LNCAP (cell line): ENCODE measurements around the gene YAF2.

ENCODE experiments used
- TF ChIP-seq, protein P1 (sequence below): fragments of 450-650 bp; IDR thresholded peaks from 2 replicates; pipeline ENCODE4 v1.5.1; 2017; ENCODE audit warnings: mild to moderate bottlenecking

The YAF2 gene

GRCh38 chr12:42281278-42281677 is 43.2 kb upstream of the YAF2 start:
- TF ChIP-seq, protein P1, sequence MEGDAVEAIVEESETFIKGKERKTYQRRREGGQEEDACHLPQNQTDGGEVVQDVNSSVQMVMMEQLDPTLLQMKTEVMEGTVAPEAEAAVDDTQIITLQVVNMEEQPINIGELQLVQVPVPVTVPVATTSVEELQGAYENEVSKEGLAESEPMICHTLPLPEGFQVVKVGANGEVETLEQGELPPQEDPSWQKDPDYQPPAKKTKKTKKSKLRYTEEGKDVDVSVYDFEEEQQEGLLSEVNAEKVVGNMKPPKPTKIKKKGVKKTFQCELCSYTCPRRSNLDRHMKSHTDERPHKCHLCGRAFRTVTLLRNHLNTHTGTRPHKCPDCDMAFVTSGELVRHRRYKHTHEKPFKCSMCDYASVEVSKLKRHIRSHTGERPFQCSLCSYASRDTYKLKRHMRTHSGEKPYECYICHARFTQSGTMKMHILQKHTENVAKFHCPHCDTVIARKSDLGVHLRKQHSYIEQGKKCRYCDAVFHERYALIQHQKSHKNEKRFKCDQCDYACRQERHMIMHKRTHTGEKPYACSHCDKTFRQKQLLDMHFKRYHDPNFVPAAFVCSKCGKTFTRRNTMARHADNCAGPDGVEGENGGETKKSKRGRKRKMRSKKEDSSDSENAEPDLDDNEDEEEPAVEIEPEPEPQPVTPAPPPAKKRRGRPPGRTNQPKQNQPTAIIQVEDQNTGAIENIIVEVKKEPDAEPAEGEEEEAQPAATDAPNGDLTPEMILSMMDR: no peak

DNA sequence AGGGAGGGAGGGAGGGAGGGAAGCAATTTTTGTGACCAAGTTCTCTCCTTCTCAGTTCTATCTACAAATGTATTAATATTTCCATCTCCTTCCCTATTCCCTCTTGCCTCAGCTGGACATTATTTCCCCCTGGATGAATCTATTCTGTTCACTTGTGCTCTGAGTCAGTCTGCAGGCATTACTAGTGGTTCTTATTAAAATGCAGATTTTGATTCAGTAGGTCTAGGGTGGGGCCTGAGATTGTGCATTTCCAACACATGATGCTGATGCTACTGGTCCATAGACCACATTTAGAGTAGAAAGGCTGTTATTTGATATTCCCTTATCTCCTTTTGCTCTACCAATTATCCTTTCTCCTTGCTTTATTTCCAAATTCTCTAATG is 40.1 kb upstream of the YAF2 start:
- TF ChIP-seq, protein P1: no peak

DNA sequence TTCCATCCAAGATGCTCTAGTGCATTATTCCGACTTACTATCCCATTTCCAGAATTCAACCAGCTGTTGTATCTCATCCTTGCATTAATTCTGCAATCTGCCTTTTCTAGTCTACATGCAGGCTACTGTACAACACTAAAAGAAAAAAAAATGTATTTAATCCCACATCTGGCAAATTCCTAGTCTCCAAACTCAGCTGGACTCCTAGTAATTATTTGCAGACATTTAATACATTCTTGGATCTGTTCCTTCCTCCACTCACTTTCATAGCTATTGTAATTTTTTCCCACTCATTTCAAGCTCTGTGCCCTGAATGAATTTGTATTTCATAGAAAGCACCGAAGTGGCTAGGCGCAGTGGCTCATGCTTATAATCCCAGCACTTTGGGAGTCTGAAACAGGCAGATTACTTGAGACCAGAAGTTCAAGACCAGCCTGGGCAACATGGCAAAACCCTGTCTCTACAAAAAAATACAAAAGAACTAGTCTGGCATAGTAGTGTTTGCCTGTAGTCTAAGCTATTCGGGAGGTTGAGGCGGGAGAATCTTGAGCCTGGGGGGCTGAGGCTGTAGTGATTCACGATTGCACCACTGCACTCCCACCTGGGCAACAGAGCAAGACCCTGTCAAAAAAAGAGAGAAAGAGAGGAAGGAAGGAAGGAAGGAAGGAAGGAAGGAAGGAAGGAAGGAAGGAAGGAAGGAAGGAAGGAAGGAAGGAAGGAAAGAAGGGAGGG is 39.5 kb upstream of the YAF2 start:
- TF ChIP-seq, protein P1: no peak

DNA sequence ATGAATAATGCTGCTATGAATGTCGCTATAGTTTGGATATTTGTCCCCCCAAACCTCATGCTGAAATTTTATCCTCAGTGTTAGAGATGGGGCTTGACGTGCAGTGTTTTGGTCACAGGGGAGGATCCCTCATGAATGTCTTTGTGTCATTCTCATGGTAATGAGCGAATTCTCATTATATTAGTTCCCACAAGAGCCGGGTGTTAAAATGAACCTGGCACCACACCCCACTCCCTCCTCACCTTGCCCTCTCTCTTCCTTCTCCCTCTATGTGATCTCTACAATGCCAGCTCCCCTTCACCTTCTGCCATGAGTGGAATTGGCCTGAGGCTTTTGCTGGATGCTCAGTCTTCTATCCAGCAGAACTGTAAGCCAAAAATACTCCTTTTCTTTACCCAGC is 37.5 kb upstream of the YAF2 start:
- TF ChIP-seq, protein P1: no peak

DNA sequence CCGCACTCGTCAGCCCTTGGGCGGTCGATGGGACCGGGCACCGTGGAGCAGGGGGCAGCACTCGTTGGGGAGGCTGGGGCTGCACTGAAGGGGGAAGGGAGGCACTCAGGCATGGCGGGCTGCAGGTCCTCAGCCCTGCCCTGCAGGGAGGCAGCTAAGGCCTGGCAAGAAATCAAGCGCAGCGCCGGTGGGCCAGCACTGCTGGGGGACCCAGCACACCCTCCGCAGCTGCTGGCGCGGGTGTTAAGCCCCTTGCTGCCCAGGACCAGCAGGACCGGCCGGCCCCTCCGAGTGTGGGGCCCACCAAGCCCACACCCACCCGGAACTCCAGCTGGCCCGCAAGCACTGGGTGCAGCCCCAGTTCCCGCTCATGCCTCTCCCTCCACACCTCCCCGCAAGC is 35.7 kb upstream of the YAF2 start:
- TF ChIP-seq, protein P1: no peak

DNA sequence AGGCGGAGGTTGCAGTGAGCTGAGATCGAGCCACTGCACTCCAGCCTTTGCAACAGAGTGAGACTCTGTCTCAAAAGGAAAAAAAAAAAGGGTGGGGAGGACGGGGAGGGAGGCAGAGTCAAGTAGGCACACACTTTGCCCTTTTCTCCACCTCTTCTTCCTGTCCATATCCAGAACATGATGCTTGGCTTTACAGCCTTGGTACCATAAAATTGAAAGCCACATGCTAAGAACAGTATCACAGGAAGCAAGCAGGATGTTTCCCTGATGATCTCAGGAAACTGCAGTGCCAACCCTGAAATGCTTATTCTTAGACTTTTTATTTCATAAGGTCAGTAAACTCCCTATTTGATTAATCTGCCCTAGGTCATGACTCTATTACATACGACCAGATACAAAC is 32.5 kb upstream of the YAF2 start:
- TF ChIP-seq, protein P1: no peak

- TF ChIP-seq, protein P1: no peak
Observed at GRCh38 chr12:42267413-42268190, 29.6 kb upstream of the YAF2 start.
